GM13976 (cell line): ENCODE data around the gene SOX5.

Experiments used
- DNase-seq: peaks from one replicate; pipeline ENCODE4 v3.0.0; 2012; ENCODE audit warnings: low spot score
- CTCF ChIP-seq: IDR thresholded peaks from 2 replicates; pipeline ENCODE4 v1.5.1; 2012; ENCODE audit warnings: borderline replicate concordance, mild to moderate bottlenecking; ENCODE audit not compliant: insufficient read depth; ENCODE audit errors: extremely low read depth, missing control alignments, control extremely low read depth
- in situ Hi-C: fragments of 300-500 bp; cut with MboI; formaldehyde crosslinking; loops from one replicate; pipeline ENCODE4 v1.12.0; 2022; ENCODE audit warnings: low sequenced_read_pairs, mixed read lengths, inconsistent platforms; ENCODE audit not compliant: unreplicated experiment

The SOX5 gene

DNA sequence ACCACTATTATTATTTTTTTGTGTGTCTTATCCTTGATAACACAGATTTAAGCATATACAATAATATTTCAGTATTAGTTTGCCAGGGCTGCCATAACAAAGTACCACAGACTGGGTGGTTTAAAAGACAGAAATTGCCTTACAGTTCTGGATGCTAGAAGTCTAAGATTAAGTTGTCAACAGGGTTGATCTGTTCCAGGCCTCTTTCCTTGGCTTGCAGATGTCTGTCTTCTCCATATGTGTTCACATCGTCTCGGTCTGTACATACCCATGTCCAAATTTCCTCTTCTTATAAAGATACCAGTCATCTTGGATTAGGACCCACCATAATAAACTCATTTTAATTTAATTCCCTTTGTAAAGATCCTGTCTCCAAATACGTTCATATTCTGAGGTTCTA, 204.8 kb downstream of the SOX5 start:
- no peak for TF ChIP-seq CTCF
- in situ Hi-C loops = no loop called here
- DNase-seq = no peak

DNA sequence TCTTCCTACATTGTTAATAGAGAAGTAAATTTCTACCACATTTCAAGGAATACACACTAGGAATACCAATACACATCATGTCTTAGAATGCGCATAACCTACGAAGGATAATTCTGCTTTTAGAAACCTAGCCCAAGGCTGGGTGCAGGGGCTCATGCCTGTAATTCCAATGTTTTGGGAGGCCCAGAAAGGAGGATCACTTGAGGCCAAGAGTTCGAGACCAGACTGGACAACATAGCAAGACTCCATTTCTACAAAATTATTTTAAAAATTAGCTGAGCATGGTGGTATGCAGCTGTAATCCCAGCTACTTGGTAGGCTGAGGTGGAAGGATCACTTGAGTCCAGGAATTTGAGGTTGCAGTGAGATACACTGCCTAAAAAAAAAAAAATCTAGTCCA, 206.9 kb downstream of the SOX5 start:
- TF ChIP-seq CTCF = no peak
- no peak for DNase-seq
- in situ Hi-C loops = no loop called here

DNA sequence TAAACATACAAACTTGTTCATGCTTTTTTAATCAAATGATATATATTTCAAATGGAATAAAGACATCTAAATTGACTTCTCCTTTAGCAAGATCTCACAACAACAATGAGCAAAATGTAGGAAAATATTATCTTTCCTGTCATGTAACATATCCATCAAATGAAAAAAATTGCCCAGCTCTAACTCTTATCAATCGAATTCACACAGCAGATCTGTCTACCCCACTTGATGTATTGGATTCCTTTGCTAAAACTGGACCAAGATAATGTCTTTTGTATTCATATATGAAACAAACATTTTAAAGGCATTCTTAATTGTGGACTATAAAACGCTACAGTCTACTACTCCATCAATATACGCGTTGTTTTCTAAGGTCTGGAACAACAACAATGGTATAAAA, 218.0 kb downstream of the SOX5 start:
- no peak for DNase-seq
- in situ Hi-C loops = no loop called here
- TF ChIP-seq CTCF = no peak

- TF ChIP-seq CTCF = no peak
- no peak for DNase-seq
- in situ Hi-C loops = no loop called here
Measured at GRCh38 chr12:23731035-23731434, 218.4 kb downstream of the SOX5 start.

DNA sequence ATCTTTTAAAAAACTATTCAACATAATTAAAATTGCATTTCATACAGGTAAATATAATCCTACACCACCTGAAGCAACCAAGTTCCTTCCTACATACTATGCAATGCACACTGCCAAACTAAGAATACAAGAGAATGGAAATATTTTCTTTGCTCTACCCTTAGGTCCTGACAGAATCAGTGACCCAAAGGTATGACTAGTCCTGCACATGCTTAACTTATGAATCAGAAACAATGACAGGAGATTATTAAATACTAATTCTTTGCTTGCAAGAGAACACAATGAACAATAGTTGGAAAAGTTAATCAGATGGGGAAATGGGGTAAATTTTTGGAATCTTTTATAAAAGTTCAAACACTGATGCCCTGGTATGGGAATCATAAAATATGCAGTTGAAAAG, 220.1 kb downstream of the SOX5 start:
- DNase-seq = no peak
- in situ Hi-C loops = no loop called here
- no peak for TF ChIP-seq CTCF

GRCh38 chr12:23726646-23727045, 222.8 kb downstream of the SOX5 start:
- in situ Hi-C loops = no loop called here
- no peak for TF ChIP-seq CTCF
- no peak for DNase-seq

GRCh38 chr12:23722655-23723054, 226.8 kb downstream of the SOX5 start:
- in situ Hi-C loops = no loop called here
- TF ChIP-seq CTCF = no peak
- no peak for DNase-seq
